ENCODE measurements around the gene PCGF5. TPM values are rescaled to one million over a fixed set of nuclear protein-coding genes. Genes with fewer than 3 reads are reported as not detected.

PCGF5 gene
- total and polyA plus RNA-seq, 2 of the 8 experiments (the other 6 are each of a cell fraction or from before 2014, with no cell fraction given) = 5.8 to 8.4 TPM

- no peak overlapping the region for H4K5ac ChIP-seq (ENCODE audit: insufficient read length, low read depth, low read length)
- H3K23ac ChIP-seq (ENCODE audit: insufficient read length) = no peak overlapping the region
- H3K9ac ChIP-seq (replicated peaks in 1 of 4; ENCODE audit: extremely low read depth in 1 of 4, low read depth in 3 of 4, low read length in 3 of 4) = 0 out of 7 replicates have a peak overlapping the region, but pooled peaks of 1 of the 4 experiments have one; percentile 3
- no peaks in the 10 kb centered on the region for H3K79me1 ChIP-seq (ENCODE audit: low read depth, low read length)
- H3K14ac ChIP-seq (ENCODE audit: insufficient read length) = no peak overlapping the region
- no peaks in the 10 kb centered on the region for H3K9me3 ChIP-seq (ENCODE audit: insufficient read depth in 2 of 2, low read depth in 1 of 2, low read length in 1 of 2)
- no peak overlapping the region for H3K4ac ChIP-seq (replicated peaks; ENCODE audit: insufficient read length, low read depth, low read length)
- ChIA-PET CTCF (ENCODE audit: partially characterized antibody) (interaction anchor here (1.1 kb wide), 1 partner anchor 12 kb away, joined by 5 read pairs; no protein-coding TSS in a partner anchor), POLR2A (ENCODE audit: partially characterized antibody) (no interaction called here)
- H4K91ac ChIP-seq (replicated peaks; ENCODE audit: insufficient read length, low read length) = no peak overlapping the region
- no peaks in the 10 kb centered on the region for H3K27me3 ChIP-seq (replicated peaks in 1 of 4; ENCODE audit: control insufficient read depth in 3 of 4, extremely low read depth in 1 of 4, insufficient read depth in 3 of 4, low read length in 3 of 4)
- H3K79me2 ChIP-seq (ENCODE audit: control insufficient read depth in 1 of 2, insufficient read depth in 2 of 2, low read length in 2 of 2) = no peaks in the 10 kb centered on the region
- H4K20me1 ChIP-seq (replicated peaks in 1 of 2; ENCODE audit: control insufficient read depth in 1 of 2, insufficient read depth in 2 of 2, low read length in 2 of 2) = no peaks in the 10 kb centered on the region
- no peak overlapping the region for H3K18ac ChIP-seq (ENCODE audit: extremely low read depth, low read length)
- no peak overlapping the region for H2AFZ ChIP-seq (ENCODE audit: low read length)
- H2BK120ac ChIP-seq (replicated peaks; ENCODE audit: low read depth, low read length) = no peak overlapping the region
- H3K4me2 ChIP-seq (ENCODE audit: insufficient read depth in 1 of 2, low read depth in 2 of 2, low read length in 2 of 2) = no peak overlapping the region
- H3K23me2 ChIP-seq (ENCODE audit: low read depth, low read length) = no peaks in the 10 kb centered on the region
- no peak for FAIRE-seq
- DNase-seq (ENCODE audit: low read depth in 1 of 2, low spot score in 2 of 2) = no peak
- no peak overlapping the region for H3K4me3 ChIP-seq (ENCODE audit: extremely low read depth in 1 of 4, insufficient read depth in 2 of 4, low read depth in 3 of 4, low read length in 4 of 4)
- no peak overlapping the region for H2AK5ac ChIP-seq (ENCODE audit: low read depth, low read length)
- no peak overlapping the region for H3K56ac ChIP-seq (replicated peaks; ENCODE audit: insufficient read length, low read depth, low read length)
- H2BK20ac ChIP-seq (ENCODE audit: low read length) = no peak overlapping the region
- no peak overlapping the region for H2BK5ac ChIP-seq (ENCODE audit: low read depth, low read length)
- no peak overlapping the region for H3K27ac ChIP-seq (ENCODE audit: low read depth, low read length)
- no peaks in the 10 kb centered on the region for H3K4me1 ChIP-seq (replicated peaks in 1 of 4; ENCODE audit: control insufficient read depth in 3 of 4, insufficient read depth in 4 of 4, low read length in 3 of 4)
- no peak overlapping the region for H4K8ac ChIP-seq (ENCODE audit: extremely low read depth, insufficient read depth, low read length)
- H3K36me3 ChIP-seq (ENCODE audit: control insufficient read depth in 2 of 4, insufficient read depth in 4 of 4, low read length in 3 of 4) = no peaks in the 10 kb centered on the region
- H2BK12ac ChIP-seq (ENCODE audit: low read depth, low read length) = no peak overlapping the region
- H2BK15ac ChIP-seq (ENCODE audit: low read length) = no peak overlapping the region
- TF ChIP-seq, protein P1, sequence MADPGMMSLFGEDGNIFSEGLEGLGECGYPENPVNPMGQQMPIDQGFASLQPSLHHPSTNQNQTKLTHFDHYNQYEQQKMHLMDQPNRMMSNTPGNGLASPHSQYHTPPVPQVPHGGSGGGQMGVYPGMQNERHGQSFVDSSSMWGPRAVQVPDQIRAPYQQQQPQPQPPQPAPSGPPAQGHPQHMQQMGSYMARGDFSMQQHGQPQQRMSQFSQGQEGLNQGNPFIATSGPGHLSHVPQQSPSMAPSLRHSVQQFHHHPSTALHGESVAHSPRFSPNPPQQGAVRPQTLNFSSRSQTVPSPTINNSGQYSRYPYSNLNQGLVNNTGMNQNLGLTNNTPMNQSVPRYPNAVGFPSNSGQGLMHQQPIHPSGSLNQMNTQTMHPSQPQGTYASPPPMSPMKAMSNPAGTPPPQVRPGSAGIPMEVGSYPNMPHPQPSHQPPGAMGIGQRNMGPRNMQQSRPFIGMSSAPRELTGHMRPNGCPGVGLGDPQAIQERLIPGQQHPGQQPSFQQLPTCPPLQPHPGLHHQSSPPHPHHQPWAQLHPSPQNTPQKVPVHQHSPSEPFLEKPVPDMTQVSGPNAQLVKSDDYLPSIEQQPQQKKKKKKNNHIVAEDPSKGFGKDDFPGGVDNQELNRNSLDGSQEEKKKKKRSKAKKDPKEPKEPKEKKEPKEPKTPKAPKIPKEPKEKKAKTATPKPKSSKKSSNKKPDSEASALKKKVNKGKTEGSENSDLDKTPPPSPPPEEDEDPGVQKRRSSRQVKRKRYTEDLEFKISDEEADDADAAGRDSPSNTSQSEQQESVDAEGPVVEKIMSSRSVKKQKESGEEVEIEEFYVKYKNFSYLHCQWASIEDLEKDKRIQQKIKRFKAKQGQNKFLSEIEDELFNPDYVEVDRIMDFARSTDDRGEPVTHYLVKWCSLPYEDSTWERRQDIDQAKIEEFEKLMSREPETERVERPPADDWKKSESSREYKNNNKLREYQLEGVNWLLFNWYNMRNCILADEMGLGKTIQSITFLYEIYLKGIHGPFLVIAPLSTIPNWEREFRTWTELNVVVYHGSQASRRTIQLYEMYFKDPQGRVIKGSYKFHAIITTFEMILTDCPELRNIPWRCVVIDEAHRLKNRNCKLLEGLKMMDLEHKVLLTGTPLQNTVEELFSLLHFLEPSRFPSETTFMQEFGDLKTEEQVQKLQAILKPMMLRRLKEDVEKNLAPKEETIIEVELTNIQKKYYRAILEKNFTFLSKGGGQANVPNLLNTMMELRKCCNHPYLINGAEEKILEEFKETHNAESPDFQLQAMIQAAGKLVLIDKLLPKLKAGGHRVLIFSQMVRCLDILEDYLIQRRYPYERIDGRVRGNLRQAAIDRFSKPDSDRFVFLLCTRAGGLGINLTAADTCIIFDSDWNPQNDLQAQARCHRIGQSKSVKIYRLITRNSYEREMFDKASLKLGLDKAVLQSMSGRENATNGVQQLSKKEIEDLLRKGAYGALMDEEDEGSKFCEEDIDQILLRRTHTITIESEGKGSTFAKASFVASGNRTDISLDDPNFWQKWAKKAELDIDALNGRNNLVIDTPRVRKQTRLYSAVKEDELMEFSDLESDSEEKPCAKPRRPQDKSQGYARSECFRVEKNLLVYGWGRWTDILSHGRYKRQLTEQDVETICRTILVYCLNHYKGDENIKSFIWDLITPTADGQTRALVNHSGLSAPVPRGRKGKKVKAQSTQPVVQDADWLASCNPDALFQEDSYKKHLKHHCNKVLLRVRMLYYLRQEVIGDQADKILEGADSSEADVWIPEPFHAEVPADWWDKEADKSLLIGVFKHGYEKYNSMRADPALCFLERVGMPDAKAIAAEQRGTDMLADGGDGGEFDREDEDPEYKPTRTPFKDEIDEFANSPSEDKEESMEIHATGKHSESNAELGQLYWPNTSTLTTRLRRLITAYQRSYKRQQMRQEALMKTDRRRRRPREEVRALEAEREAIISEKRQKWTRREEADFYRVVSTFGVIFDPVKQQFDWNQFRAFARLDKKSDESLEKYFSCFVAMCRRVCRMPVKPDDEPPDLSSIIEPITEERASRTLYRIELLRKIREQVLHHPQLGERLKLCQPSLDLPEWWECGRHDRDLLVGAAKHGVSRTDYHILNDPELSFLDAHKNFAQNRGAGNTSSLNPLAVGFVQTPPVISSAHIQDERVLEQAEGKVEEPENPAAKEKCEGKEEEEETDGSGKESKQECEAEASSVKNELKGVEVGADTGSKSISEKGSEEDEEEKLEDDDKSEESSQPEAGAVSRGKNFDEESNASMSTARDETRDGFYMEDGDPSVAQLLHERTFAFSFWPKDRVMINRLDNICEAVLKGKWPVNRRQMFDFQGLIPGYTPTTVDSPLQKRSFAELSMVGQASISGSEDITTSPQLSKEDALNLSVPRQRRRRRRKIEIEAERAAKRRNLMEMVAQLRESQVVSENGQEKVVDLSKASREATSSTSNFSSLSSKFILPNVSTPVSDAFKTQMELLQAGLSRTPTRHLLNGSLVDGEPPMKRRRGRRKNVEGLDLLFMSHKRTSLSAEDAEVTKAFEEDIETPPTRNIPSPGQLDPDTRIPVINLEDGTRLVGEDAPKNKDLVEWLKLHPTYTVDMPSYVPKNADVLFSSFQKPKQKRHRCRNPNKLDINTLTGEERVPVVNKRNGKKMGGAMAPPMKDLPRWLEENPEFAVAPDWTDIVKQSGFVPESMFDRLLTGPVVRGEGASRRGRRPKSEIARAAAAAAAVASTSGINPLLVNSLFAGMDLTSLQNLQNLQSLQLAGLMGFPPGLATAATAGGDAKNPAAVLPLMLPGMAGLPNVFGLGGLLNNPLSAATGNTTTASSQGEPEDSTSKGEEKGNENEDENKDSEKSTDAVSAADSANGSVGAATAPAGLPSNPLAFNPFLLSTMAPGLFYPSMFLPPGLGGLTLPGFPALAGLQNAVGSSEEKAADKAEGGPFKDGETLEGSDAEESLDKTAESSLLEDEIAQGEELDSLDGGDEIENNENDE (IDR thresholded peaks at IDR 0.05; ENCODE audit: insufficient replicate concordance, low read length) = no peak
- no peak for TF ChIP-seq POLR2AphosphoS5 (IDR thresholded peaks at IDR 0.05; ENCODE audit: low read depth, low read length)
Measured at GRCh38 chr10:91188889-91189288, 31.6 kb upstream of the PCGF5 start.
